Hypothalamus (tissue), 51 donors: ENCODE data around the gene ADTRP.

Experiments
- DNase-seq, 51 donors: peaks; one replicate each; lab custom pipeline; 2025; lab: John Stamatoyannopoulos, UW

The ADTRP gene

GRCh38 chr6:11731423-11731822 lies 47.2 kb downstream of the ADTRP start:
- no peak for DNase-seq

GRCh38 chr6:11730641-11731040 lies 48.0 kb downstream of the ADTRP start:
- DNase-seq = no peak

DNA sequence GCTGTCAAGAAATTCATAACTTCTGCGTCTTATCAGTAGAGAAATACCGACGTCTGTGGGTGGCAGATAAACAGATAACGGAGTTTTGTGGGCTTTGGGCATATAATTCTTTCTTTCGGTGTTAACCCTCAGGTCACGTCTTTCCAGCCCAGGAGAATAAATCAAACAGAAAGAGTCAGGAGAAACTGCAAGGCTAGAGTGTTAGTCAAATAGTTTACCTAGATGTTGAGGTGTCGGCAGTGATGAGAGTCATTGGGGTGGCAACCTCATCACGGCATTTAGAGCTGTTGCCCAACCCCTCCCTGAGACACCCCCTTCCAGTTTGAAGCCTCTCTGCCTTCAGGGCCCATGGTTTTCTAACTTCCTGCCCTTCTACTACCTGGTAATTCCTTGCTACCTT lies 49.5 kb downstream of the ADTRP start:
- DNase-seq = no peak

GRCh38 chr6:11727998-11728961 lies 50.3 kb downstream of the ADTRP start:
- no peak for DNase-seq

DNA sequence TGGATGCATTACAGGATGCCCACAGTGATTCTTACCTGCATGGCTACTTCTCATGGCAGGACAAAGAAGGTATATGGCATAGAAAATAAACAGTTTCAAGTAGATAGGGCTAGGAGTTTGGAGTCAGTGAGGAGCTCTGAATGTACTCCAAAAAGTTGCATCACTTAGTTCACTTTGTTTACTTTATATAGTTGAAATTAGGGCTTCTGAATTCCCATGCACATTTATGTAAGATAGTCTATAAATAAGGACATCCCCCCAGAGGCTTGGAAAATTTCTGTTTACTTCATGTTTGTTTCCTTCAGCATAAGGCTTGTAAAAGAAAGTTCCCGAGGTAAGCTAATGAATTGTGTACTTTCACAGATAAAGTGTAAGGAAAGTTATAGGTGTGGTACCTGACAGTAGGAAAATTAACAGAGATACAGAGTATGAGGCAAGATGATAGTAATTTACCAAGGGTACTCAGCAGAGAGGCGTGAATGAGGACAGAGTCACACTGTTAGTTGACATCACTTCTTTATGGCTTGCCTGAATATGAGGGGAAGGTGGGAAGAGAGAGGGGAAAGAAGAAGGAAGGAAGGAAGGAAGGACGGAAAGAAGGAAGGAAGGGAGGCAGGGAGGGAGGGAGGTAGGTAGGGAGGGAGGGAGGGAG lies 51.1 kb downstream of the ADTRP start:
- DNase-seq = no peak

DNA sequence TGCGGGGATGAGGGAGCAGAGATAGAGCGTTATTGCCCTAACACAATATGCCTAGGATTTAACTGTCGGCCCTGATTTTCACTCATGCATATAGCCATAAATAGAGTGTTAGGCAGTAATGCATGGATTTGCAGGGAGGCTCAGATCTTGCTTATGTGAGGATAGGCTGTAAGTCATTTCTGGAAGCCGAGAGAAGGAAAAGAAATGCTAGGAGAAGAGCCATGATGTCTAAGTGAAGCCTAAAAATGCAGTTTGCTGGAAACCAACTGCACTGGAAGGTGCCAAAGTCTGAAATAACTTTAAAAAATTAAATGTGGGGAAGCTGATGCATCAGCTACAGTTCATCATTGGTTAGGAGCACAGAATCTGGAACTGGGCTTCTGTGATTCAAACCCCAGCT lies 54.3 kb downstream of the ADTRP start:
- DNase-seq = no peak

- DNase-seq = no peak
Measured at GRCh38 chr6:11722805-11723631, 55.6 kb downstream of the ADTRP start.

DNA sequence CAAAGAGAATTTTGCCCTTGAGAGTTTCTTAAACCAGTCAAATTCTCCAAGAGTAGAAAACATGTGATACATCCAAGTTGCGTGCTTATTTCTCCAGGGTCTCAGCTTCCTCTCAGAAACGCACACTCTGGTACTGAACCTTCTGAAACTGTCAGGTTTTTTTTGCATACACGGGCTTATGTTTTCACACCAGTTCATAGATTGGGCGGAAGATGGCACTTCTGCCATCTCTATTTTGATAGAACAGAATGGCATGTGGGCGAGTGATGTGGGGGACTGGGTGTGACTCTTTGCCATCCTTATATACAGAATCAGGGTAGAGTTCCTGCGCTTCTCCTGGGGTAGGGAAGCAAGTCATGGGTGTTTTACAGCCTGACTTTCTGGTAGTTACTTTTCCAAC lies 56.4 kb downstream of the ADTRP start:
- no peak for DNase-seq

GRCh38 chr6:11718463-11718862 lies 60.1 kb downstream of the ADTRP start:
- no peak for DNase-seq

DNA sequence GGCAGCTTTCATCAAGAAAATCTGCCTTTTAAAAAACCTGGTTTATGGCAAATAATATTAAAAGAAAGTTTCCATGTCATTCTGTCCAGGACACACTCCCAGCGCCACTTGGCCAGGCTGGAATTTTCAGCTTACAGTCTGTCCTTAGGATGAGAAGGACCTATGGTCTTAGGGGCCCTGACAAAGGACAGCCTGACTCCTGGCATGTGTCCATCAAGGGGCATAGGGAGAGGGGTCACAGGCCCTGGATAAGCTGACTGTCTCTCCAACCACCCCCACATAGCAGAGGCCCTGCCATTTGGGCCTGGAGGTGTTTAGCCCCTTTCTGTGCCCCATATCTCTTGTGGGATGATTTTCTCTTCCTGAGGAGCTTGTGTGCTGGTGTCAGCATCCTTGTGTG lies 60.6 kb downstream of the ADTRP start:
- DNase-seq = no peak

DNA sequence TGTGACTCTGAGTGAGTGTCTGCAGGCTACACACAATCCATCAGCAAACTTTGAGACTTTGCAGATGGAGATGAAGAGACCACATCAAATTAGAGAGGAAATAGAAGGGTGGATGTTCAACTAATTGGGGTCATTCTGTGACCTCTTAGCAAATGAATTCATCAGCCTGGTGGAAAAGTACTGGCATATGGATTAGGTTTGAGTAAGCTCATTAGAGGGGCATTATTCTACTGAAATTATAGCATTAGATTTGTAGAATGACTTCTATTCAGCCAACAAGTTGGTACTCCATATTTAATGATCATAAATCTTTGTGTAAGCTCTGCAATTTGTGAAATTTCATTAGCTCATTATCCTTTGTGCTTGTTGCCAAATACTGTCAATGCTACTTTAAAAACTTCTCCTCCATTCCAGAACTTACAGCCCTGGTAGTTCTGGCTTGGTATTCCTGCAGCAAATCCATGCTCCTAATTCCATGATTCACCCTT lies 63.8 kb downstream of the ADTRP start:
- DNase-seq = no peak

DNA sequence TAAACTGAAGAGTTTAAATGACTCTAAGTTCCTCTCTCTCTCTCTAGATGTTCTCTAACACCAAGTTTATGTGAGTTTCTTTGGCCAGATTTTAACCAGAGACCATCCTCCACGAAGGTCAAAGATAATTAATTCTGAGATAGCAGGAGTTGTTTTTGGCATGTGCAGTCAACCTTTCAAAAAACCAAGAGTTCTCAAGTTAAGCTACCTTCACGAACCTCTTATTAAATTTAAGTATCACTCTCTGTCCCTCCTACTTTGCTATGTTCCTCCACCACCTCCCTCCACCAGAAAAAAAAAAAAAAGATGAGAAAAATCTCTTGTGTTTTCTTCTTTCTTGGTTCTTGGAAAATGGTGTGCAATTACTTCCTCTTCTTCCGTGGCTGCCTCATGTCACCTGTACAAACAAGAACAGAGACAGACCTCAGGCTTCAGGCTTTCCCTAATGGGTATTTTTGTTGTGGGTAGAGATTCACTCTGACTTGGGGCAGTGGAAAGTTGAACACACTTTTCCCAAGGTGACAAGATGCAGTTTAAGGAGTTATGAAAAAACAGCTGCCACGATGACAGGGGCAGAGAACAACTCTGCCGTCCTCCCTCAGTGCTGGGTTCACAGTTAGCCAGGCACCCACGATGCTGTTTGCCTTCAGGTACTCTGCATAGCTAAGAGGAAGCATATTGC lies 64.3 kb downstream of the ADTRP start:
- no peak for DNase-seq

DNA sequence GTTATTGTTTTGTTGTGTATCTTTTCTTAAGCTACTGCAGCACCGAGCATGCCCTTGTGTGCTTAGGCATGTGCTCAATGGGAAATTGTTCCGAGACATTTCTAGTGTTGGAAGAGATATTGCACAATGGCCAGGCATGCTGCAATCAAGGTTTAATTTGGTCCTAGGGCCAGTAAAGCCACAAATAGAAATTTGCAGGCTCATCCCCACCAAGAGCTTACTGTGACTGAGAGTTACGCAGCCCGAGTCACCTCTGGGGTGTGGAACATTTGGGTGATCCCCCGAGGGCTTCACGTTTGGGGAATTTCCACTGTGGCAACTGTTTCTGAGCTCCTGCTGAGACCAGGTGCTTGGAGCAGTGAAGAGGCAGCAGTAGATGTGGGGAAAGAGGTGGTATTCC lies 65.8 kb downstream of the ADTRP start:
- no peak for DNase-seq

DNA sequence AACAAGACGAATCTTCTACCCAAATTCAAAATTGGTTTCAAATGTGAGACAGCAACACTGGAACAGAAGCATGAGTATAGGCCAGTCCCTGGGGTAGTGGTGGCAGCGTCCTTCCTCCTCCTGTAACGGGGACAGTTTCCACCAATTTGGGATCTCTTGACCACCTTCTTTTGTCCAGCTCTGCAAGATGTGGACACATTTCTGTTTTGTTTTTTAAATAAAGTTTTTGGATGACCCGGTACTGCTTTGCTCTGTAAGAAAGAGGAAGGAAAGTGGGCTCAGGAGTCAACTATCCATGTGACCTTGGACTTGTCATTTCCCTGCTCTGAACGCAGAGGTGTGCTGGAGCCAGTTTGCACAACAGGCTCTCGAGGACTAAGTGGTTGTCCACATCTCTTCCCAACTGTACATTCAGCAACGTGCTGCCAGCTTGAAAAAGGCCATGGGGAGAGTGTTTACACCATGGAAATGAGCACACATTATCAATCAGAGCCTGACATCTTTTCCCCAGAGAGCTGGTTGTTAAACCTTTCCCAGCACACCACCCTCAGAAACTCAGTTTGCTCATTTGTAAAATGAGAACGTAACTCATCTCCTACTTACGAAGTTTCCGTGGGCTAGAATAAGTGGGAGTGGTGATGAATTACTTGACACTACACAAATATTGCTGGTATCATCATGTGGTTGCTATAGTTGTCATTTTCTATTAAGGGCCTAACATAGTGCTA lies 66.5 kb downstream of the ADTRP start:
- DNase-seq = no peak

DNA sequence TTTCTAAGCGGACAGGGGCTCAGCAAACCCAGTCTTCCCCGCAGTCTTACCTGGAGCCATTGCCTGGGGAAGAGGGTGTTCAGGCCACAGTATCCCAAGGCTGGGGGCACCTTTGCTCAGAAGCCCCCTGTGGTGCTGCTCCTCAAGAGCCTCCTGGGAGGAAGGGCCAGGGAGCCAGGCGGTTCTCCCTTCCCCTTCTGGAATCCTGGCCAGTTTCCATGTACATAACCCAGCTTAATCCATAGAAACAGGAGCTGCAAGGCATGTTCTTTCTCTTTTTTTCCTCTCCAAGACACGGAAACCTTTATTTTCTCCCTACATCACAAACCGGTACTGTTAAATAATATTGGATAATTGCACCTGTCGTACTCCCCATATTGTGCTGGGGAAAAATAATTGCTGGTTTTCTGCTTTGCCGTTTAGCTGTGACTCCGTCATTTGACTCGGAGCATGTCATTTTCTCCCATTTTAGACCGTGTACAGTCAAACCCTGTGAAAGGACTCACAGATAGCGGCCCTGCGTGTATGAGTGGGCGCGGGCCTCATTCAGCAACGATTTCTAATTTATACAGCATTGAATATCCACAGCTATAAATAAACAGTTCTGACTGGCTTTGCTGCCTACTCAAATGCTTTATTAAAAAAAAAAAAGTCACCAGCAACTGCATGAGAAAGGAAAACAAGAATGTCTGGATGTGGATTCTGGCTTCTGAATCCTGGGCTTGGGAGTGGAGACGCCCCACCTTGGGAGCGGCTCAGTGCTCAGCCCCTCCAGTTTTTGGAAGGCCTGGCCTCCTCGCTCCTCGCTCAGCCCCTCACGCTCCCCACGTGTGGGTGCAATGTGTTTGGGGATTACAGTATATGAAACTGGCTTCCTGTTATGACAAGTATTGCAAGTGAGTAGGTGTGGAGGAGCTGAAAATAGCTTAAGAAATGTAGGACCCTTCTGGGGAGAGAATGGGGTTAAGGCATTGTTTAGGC lies 67.3 kb downstream of the ADTRP start:
- DNase-seq = peak in 3 of 51 donors; percentile 6 to 71 (median 13)

GRCh38 chr6:11710311-11710761 lies 68.3 kb downstream of the ADTRP start:
- peak in 7 of 51 donors; percentile 5 to 34 (median 17) for DNase-seq

- no peak for DNase-seq
Measured at GRCh38 chr6:11706171-11706570, 72.4 kb downstream of the ADTRP start.

DNA sequence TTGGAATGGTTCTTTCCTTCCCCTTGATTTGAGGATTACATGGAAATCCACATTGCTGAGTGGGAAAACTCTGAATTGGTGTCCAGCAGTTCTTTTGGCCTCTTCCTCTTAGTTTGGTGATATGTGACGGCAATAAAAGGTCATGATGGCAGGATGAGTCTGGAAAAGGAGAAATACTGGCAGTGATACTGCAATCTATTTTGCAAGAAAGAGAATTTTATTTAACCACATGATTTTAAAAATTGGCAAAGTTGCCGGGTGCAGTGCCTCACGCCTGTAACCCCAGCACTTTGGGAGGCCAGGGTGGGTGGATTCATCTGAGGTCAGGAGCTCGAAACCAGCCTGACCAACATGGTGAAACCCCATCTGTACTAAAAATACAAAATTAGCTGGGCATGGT lies 73.1 kb downstream of the ADTRP start:
- no peak for DNase-seq
